H1 (cell line): Measurements from ENCODE around the gene SOWAHD. TPM values are rescaled to one million over a fixed set of nuclear protein-coding genes. Genes with fewer than 3 reads are reported as not detected.

Source experiments
- BACH1 ChIP-seq: IDR thresholded peaks from 2 replicates; pipeline ENCODE4 v1.6.1; 2012; ENCODE audit warnings: low read length, improper control_type of control experiment
- CBX5 ChIP-seq: fragments of 300-800, 300-1000 bp; sonication (generic); IDR thresholded peaks from 2 replicates; pipeline ENCODE4 v1.7.1; 2016; ENCODE audit warnings: antibody characterized with exemption, low read length, low read depth
- CEBPB ChIP-seq: IDR thresholded peaks from 2 replicates; pipeline ENCODE4 v1.6.1; 2012; ENCODE audit warnings: low read depth, low read length
- CHD7 ChIP-seq: fragments of 300-600 bp; sonication (generic); IDR thresholded peaks from 2 replicates; pipeline ENCODE4 v1.7.1; 2012; ENCODE audit warnings: low read length, moderate library complexity, mild to moderate bottlenecking, inconsistent platforms; ENCODE audit not compliant: insufficient replicate concordance
- CREB1 ChIP-seq: IDR thresholded peaks from 2 replicates; pipeline ENCODE4 v1.6.1; 2012; ENCODE audit warnings: inconsistent platforms
- EZH2 ChIP-seq: fragments of 200-600 bp; sonication (generic); IDR thresholded peaks from 2 replicates; pipeline ENCODE4 v1.7.1; 2012; ENCODE audit warnings: low read depth, mild to moderate bottlenecking, moderate library complexity, low read length, inconsistent platforms; ENCODE audit not compliant: severe bottlenecking
- JUND ChIP-seq: IDR thresholded peaks from 2 replicates; pipeline ENCODE4 v1.6.1; 2011; ENCODE audit warnings: mild to moderate bottlenecking, improper control_type of control experiment, low read length
- KDM5A ChIP-seq: fragments of 200-600 bp; IDR thresholded peaks from 2 replicates; pipeline ENCODE4 v1.7.1; 2012; ENCODE audit warnings: mild to moderate bottlenecking, low read length, inconsistent platforms, mixed read lengths
- NRF1 ChIP-seq: IDR thresholded peaks from 2 replicates; pipeline ENCODE4 v1.6.1; 2011; ENCODE audit warnings: mild to moderate bottlenecking, low read depth, low read length, improper control_type of control experiment
- SIN3A ChIP-seq, 2 experiments: IDR thresholded peaks in 1 of 2; conservative IDR thresholded peaks in 1 of 2; 2 replicates each; pipeline ENCODE4 v1.6.1; 2011 to 2012; ENCODE audit warnings: low read length in 2 of 2, improper control_type of control experiment in 1 of 2, low read depth in 1 of 2, mild to moderate bottlenecking in 1 of 2
- SP1 ChIP-seq: IDR thresholded peaks from 2 replicates; pipeline ENCODE4 v1.6.1; 2011; ENCODE audit warnings: low read depth, low read length
- TAF1 ChIP-seq: IDR thresholded peaks from 2 replicates; pipeline ENCODE4 v1.6.1; 2011; ENCODE audit warnings: mild to moderate bottlenecking, low read depth, low read length
- polyA plus RNA-seq, 7 experiments: library from polyadenylated mRNA; depleted of rRNA in 3 of 7; stranded (reverse) in 5 of 7; unstranded in 2 of 7; fragments of >200 nt in 5 of 7; fragments of 200-250 nt in 2 of 7; gene quantifications; 1 replicate in 5 of 7; 2 replicates in 1 of 7; 4 replicates in 1 of 7; pipeline versions ENCODE4 v1.2.1 to v1.2.3, GENCODE V29; 2011 to 2013; ENCODE audit warnings: missing spikeins in 2 of 7, mixed read lengths in 2 of 7
- total RNA-seq: library from RNA; stranded (reverse); fragmentation: NEBNext Ultra II Directional; extraction: Animal tissue kit (Norgen Biotek cat#: 25700); gene quantifications from 2 replicates; pipeline ENCODE4 v1.2.1, GENCODE V29; 2021

Gene SOWAHD
- total and polyA plus RNA-seq, 2 of the 8 experiments (the other 6 are each of a cell fraction or from before 2014, with no cell fraction given) = 1.7 to 2.9 TPM

DNA sequence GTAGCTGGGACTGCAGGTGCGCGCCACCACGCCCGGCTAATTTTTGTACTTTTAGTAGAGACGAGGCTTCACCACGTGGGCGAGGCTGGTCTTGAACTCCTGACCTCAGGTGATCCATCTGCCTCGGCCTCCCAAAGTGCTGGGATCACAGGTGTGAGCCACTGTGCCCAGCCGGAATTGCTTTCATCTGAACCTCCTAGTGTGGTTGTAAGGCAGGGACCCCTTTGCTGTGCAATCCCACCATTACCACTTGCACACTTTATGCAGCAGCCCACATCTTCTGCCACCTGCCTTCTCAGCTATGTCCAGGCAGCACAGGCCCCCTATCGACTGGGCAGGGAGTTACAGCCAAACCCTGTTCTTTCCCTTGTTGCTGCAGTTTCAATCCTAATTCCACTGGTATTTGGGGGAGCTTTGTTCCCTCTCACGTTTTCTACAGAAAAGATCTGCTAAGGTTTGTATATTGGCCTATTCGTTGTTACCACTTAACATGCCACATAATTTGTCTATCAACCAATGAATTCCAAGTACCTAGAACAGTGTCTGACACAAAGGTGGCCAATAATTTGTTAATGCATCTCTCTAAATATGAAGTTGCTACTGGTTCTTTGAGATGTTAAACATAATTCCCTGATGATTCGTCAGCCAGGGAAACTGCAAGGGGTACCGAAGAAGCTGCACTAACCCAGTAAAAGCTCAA is 26.5 kb downstream of the SOWAHD start (continued):
- TF ChIP-seq CHD7 (no peak), CEBPB (no peak), BACH1 (no peak), SP1 (no peak), NRF1 (no peak), KDM5A (no peak), TAF1 (no peak), CREB1 (no peak), JUND (no peak), EZH2 (no peak), CBX5 (no peak), SIN3A (conservative IDR thresholded peaks at IDR 0.05 in 1 of 2, IDR thresholded peaks at IDR 0.05 in 1 of 2; ENCODE audit: low read depth in 1 of 2, low read length in 2 of 2) (no peak)
